Skeletal muscle tissue (tissue), 4 donors: ENCODE results near the gene TMEM45B. TPM values are rescaled to one million over a fixed set of nuclear protein-coding genes. Genes with fewer than 3 reads are reported as not detected.
"Not testable (repeated sequence)": the region's sequence is repeated elsewhere in the genome, so short reads cannot be mapped to it uniquely, and the experiment has no call there.

Experiments used
- H3K27ac ChIP-seq: one replicate; pipeline ENCODE4 v1.7.0; 2013; ENCODE audit warnings: mild to moderate bottlenecking, low read depth, low read length, inconsistent platforms
- H3K27me3 ChIP-seq, 3 donors: one replicate each; pipeline ENCODE4 v1.7.0; 2013; ENCODE audit warnings: low read length in 3 of 3; ENCODE audit not compliant: control insufficient read depth in 3 of 3, insufficient read depth in 3 of 3
- H3K36me3 ChIP-seq, 3 donors: one replicate each; pipeline ENCODE4 v1.7.0; 2013; ENCODE audit warnings: low read length in 3 of 3; ENCODE audit not compliant: control insufficient read depth in 3 of 3, insufficient read depth in 3 of 3
- H3K4me1 ChIP-seq, 3 donors: one replicate each; pipeline ENCODE4 v1.7.0; 2013; ENCODE audit warnings: low read length in 3 of 3, mild to moderate bottlenecking in 3 of 3; ENCODE audit not compliant: control insufficient read depth in 3 of 3, insufficient read depth in 3 of 3
- H3K4me3 ChIP-seq, 3 donors: one replicate each; pipeline ENCODE4 v1.7.0; 2013; ENCODE audit warnings: low read length in 3 of 3
- H3K9ac ChIP-seq, 3 donors: one replicate each; pipeline ENCODE4 v1.7.0; 2013; ENCODE audit warnings: low read length in 3 of 3, mild to moderate bottlenecking in 3 of 3, moderate library complexity in 2 of 3, low read depth in 1 of 3
- H3K9me3 ChIP-seq, 3 donors: one replicate each; pipeline ENCODE4 v1.7.0; 2013; ENCODE audit warnings: low read length in 3 of 3; ENCODE audit not compliant: control insufficient read depth in 3 of 3
- total RNA-seq: library from RNA; depleted of rRNA; stranded (reverse); fragments of >200 nt; gene quantifications from one replicate; pipeline ENCODE4 v1.2.3, GENCODE V29; 2014
- donor health status: Osteomylitis.

The TMEM45B gene
- total RNA-seq, 1 donor from 2014 or later, result not detected

DNA sequence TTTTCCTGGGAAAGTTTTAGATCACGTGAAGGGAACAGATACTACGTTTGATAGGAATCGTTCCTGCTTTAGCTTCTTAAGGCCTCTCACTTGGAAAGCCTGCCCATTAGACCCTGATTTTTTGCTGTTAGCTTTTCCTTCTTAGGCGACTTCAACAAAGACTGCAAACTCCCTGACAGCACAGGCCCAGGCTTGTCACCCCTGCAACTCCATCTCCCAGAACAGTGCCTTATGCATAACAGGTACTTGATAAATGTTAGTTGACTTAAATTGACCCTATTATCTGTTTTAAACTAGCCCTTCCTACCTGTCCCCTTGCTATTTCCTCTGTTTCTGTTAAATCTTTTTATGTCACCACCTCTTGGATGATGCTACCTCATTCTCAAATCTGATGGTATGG lies 7.6 kb downstream of the TMEM45B start:
- H3K36me3 ChIP-seq, H3K4me1 ChIP-seq, H3K27me3 ChIP-seq, H3K9ac ChIP-seq, H3K27ac ChIP-seq, H3K4me3 ChIP-seq, H3K9me3 ChIP-seq: not testable (repeated sequence)

DNA sequence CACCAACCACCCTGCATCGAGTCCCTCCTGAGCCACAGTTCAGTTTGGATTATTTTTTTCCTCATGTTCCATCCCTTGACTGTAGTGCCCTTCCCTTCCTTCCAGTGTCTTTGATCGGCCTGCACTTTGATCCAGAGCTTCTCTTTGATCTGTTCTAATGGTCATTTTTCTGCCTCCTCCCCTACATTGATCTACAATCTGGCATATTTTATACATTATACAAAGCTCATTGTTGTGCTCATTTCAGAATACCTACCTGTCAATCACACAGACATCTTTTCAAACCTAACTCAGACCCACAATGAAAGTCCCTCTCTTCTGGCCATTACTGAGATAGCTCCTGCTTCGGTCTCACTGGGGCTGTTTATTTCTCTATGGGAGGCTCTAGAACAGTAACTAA lies 8.2 kb downstream of the TMEM45B start:
- not testable (repeated sequence) for H3K4me1 ChIP-seq, H3K9me3 ChIP-seq, H3K36me3 ChIP-seq, H3K9ac ChIP-seq, H3K27me3 ChIP-seq, H3K27ac ChIP-seq, H3K4me3 ChIP-seq

- Histone ChIP-seq H3K9ac (no peak overlapping the region), H3K4me1 (no peaks in the 10 kb centered on the region), H3K4me3 (no peak overlapping the region), H3K9me3 (no peaks in the 10 kb centered on the region), H3K27ac (no peak overlapping the region), H3K36me3 (no peaks in the 10 kb centered on the region), H3K27me3 (no peaks in the 10 kb centered on the region)
Measured at GRCh38 chr11:129825380-129825779, 9.7 kb downstream of the TMEM45B start.

DNA sequence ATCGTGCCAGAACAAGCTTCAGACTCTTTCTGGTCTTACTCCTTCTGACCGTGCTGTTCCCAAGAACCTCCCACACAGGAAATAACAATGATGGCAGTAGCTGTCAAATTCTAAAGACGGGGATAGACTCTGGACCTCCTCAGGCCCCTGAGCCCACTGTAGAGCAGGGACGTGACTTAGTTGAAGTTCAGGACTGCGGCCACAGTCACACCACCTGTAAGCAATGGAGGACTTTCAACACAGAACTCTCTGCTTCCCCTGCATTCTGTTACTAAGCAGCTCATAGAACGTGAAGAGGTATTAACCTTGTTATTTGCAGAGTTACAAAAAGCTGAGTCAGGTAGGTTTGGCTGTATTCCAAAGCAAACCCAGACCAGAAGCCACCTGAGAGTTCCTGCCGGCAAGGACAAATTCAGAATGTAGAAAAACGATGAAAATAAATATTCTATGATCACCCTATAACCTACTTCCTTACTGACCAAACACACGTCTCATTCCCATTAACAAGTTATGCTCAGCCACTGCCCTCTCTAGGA lies 12.7 kb downstream of the TMEM45B start:
- no peaks in the 10 kb centered on the region for H3K4me1 ChIP-seq
- no peak overlapping the region for H3K27ac ChIP-seq
- H3K4me3 ChIP-seq, result no peak overlapping the region
- no peaks in the 10 kb centered on the region for H3K9me3 ChIP-seq
- no peaks in the 10 kb centered on the region for H3K27me3 ChIP-seq
- no peak overlapping the region for H3K9ac ChIP-seq
- no peaks in the 10 kb centered on the region for H3K36me3 ChIP-seq

DNA sequence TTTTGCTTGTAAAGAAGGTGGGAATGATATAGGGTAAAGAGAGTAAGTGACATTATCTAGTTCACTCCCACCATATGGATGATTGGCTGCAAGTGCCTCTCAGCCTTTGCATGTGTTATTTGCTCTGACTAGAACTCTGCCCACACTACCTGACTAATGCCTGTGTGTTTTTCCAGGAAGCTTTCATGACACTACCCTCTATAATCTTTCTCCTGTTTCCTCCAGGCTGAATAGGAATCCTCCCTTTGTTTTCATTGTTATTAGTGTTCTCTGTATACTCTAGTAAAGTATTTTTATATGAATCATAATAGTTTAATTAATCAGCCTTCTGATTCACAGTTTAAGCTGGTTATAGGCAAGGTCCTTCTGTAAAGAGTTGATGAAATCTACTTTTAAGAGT lies 13.8 kb downstream of the TMEM45B start:
- not testable (repeated sequence) for H3K4me3 ChIP-seq, H3K9ac ChIP-seq, H3K36me3 ChIP-seq, H3K27me3 ChIP-seq, H3K4me1 ChIP-seq, H3K9me3 ChIP-seq, H3K27ac ChIP-seq

DNA sequence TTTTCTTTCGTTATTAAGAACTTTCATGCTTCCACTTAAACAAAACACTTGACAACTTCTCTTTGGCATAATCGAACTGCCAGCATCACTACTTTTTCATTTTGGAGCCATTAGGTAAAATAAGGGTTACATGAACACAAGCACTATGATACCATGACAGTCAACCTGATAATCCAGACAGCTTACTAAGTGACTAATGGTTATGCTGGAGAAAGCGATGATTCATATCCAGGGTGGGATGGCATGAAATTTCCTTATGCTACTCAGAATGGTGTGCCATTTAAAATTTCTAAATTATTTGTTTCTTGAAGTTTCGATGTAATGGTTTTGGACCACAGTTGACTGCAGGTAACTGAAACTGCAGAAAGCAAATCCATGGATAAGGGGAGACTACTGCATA lies 15.6 kb downstream of the TMEM45B start:
- H3K27ac ChIP-seq, H3K27me3 ChIP-seq, H3K4me1 ChIP-seq, H3K9ac ChIP-seq, H3K36me3 ChIP-seq, H3K4me3 ChIP-seq, H3K9me3 ChIP-seq: not testable (repeated sequence)

DNA sequence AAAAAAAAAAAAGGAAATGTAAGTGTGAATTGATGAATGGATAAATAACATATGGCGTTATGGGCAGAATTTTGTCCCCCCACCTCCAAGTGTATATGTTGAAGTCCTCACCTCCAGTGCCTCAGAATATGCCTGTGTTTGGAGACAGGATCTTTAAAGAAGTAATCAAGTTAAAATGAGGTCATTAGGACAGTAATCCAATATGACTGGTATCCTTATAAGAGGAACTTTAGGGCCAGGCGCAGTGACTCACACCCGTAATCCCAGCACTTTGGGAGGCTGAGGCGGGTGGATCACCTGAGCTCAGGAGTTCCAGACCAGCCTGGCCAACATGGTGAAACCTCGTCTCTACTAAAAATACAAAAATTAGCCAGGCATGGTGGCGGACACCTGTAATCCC lies 17.6 kb downstream of the TMEM45B start:
- not testable (repeated sequence) for H3K4me1 ChIP-seq

DNA sequence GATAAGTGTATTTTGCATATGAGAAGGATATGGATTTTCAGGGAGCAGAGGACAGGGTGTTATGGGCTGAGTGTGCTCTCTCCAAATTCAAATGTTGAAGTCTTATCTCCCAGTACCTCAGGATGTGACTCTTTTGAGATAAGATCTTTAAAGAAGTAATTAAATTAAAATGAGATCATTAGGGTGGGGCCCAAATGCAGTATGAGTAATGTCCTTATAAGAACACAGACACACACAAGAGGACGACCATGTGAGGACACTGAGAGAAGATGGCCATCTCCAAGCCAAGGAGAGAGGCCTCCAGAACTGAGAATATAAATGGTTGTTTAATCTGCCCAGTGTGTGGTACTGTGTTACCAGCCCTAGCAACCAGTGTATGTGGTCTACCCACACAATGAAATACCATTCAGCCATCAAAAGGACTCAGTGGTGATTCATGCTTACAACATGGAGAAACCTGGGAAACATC lies 20.8 kb downstream of the TMEM45B start:
- not testable (repeated sequence) for H3K9ac ChIP-seq, H3K27me3 ChIP-seq, H3K9me3 ChIP-seq, H3K4me1 ChIP-seq, H3K27ac ChIP-seq, H3K36me3 ChIP-seq, H3K4me3 ChIP-seq

More for the DNA sequence above, 17.6 kb downstream of the TMEM45B start:
- not testable (repeated sequence) for H3K36me3 ChIP-seq, H3K9ac ChIP-seq, H3K27ac ChIP-seq, H3K4me3 ChIP-seq, H3K27me3 ChIP-seq, H3K9me3 ChIP-seq

DNA sequence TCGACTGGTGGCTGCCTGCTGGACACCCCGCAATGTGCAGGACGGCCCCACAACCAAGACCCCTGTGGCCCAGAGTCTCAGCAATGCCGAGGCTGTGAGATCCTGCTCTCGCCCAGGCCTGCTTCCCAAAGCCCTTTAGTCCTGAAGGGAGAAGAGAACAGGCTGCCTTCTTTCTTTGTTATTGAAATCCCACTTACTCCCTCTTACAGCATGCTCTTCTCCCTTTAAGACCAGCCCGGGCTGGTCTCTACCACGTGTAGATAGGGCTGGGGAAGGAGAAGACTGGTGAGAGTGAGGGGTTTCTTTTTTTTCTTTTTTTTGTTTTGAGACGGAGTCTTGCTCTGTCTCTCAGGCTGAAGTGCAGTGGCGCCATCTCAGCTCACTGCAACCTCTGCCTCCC lies 21.3 kb downstream of the TMEM45B start:
- Histone ChIP-seq H3K27me3 (no peaks in the 10 kb centered on the region), H3K9ac (no peak overlapping the region), H3K36me3 (no peaks in the 10 kb centered on the region), H3K4me1 (no peaks in the 10 kb centered on the region), H3K9me3 (no peaks in the 10 kb centered on the region), H3K27ac (no peak overlapping the region), H3K4me3 (no peak overlapping the region)

- Histone ChIP-seq H3K36me3 (no peaks in the 10 kb centered on the region), H3K27ac (no peak overlapping the region), H3K4me3 (no peak overlapping the region)
Measured at GRCh38 chr11:129840236-129840635, 24.6 kb downstream of the TMEM45B start.

DNA sequence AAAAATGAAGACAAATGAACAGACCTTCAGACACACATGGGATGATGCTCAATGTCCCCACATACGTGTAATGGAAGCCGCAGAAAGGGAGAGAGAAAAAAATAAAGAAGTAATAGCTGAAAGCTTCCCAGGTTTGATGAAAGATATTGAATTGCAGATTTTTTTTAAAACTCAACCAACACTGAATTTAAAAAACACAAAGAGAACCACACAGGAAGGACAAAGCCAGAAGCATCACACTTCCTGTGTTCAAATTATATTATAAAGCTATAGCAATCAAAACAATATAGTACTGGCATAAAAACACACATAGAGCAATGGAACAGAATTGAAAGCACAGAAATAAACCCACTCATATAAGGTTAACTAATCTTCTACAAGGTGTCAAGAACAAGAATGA lies 26.5 kb downstream of the TMEM45B start:
- H3K27ac ChIP-seq, result no peak overlapping the region
- H3K36me3 ChIP-seq, result no peaks in the 10 kb centered on the region
- no peaks in the 10 kb centered on the region for H3K9me3 ChIP-seq
- H3K27me3 ChIP-seq, result peaks cover 0 to 2% (median 0%) of the 10 kb centered on the region in 3 donors
- no peak overlapping the region for H3K4me3 ChIP-seq
- H3K4me1 ChIP-seq, result no peaks in the 10 kb centered on the region
- H3K9ac ChIP-seq, result no peak overlapping the region

More at GRCh38 chr11:129840236-129840635, 24.6 kb downstream of the TMEM45B start:
- Histone ChIP-seq H3K27me3 (peaks cover 0 to 2% (median 0%) of the 10 kb centered on the region in 3 donors), H3K9me3 (no peaks in the 10 kb centered on the region), H3K4me1 (no peaks in the 10 kb centered on the region), H3K9ac (no peak overlapping the region)
